DOHH2 (cell line): ENCODE results near the gene TTN.

Experiments used
- H3F3A ChIP-seq: fragments of 200-600 bp; sonication (generic), shearing (Covaris generic); 2 replicates; pipeline ENCODE4 v1.6.0; 2016; ENCODE audit warnings: antibody characterized with exemption, mild to moderate bottlenecking; ENCODE audit not compliant: control insufficient read depth, insufficient read depth
- H3K27ac ChIP-seq: fragments of 200-600 bp; sonication (generic); 2 replicates; pipeline ENCODE4 v1.5.1; 2014; ENCODE audit warnings: low read depth, mild to moderate bottlenecking, low read length, moderate library complexity
- H3K27me3 ChIP-seq: fragments of 200-600 bp; sonication (generic); 2 replicates; pipeline ENCODE4 v1.6.1; 2014; ENCODE audit warnings: mild to moderate bottlenecking, low read length, mixed read lengths; ENCODE audit not compliant: control insufficient read depth
- H3K36me3 ChIP-seq: fragments of 200-600 bp; sonication (generic); 2 replicates; pipeline ENCODE4 v1.6.1; 2014; ENCODE audit warnings: mild to moderate bottlenecking, low read length, moderate library complexity, mixed read lengths; ENCODE audit not compliant: control insufficient read depth
- H3K4me1 ChIP-seq: fragments of 200-600 bp; sonication (generic); 2 replicates; pipeline ENCODE4 v1.6.1; 2014; ENCODE audit warnings: mild to moderate bottlenecking, low read length, mixed read lengths; ENCODE audit not compliant: control insufficient read depth
- H3K4me2 ChIP-seq: fragments of 200-600 bp; sonication (generic); 2 replicates; pipeline ENCODE4 v1.6.0; 2014; ENCODE audit warnings: mild to moderate bottlenecking, low read length, moderate library complexity
- H3K4me3 ChIP-seq: fragments of 200-600 bp; sonication (generic); 2 replicates; pipeline ENCODE4 v1.5.1; 2014; ENCODE audit warnings: mild to moderate bottlenecking, low read length, mixed read lengths
- H3K79me2 ChIP-seq: fragments of 200-600 bp; sonication (generic); 2 replicates; pipeline ENCODE4 v1.6.1; 2014; ENCODE audit warnings: mild to moderate bottlenecking, low read length, mixed read lengths; ENCODE audit not compliant: control insufficient read depth
- H3K9me2 ChIP-seq: fragments of 200-600 bp; sonication (generic); replicated peaks from 2 replicates; pipeline ENCODE4 v1.6.1; 2014; ENCODE audit warnings: mild to moderate bottlenecking, low read length, mixed read lengths; ENCODE audit not compliant: control insufficient read depth
- H3K9me3 ChIP-seq: fragments of 200-600 bp; sonication (generic); 2 replicates; pipeline ENCODE4 v1.6.1; 2014; ENCODE audit warnings: antibody characterized with exemption, low read length, mixed read lengths; ENCODE audit not compliant: control insufficient read depth, insufficient read depth
- H4K20me1 ChIP-seq: fragments of 200-600 bp; sonication (generic); 2 replicates; pipeline ENCODE4 v1.6.0; 2014; ENCODE audit warnings: low read depth, mild to moderate bottlenecking, antibody characterized with exemption, low read length, moderate library complexity; ENCODE audit not compliant: control insufficient read depth, insufficient read depth
- CTCF ChIP-seq: fragments of 200-600 bp; sonication (generic); IDR thresholded peaks from one replicate; pipeline ENCODE4 v1.5.1; 2014; ENCODE audit warnings: antibody characterized with exemption, mild to moderate bottlenecking, low read depth, low read length; ENCODE audit not compliant: poor library complexity, severe bottlenecking
- EZH2phosphoT487 ChIP-seq: fragments of 200-600 bp; sonication (generic); IDR thresholded peaks from 2 replicates; pipeline ENCODE4 v1.6.1; 2017; ENCODE audit warnings: borderline replicate concordance, mild to moderate bottlenecking, antibody characterized with exemption, low read length, moderate library complexity, mixed read lengths

TTN gene

GRCh38 chr2:178523596-178524134 is 283.6 kb downstream of the TTN start:
- peak overlapping the region; percentile 98 for H3K4me3 ChIP-seq
- H3K9me3 ChIP-seq = no peaks in the 10 kb centered on the region
- H3F3A ChIP-seq = peaks cover 9% of the 10 kb centered on the region
- H3K4me1 ChIP-seq = peaks cover 14% of the 10 kb centered on the region
- H3K9me2 ChIP-seq = no peaks in the 10 kb centered on the region
- H4K20me1 ChIP-seq = peaks cover 3% of the 10 kb centered on the region; the same call in 1 of the 2 replicates
- H3K36me3 ChIP-seq = peaks cover 8% of the 10 kb centered on the region
- H3K27me3 ChIP-seq = no peaks in the 10 kb centered on the region
- no peak for TF ChIP-seq CTCF
- no peak for TF ChIP-seq EZH2phosphoT487
- H3K27ac ChIP-seq = 0 out of 2 replicates have a peak overlapping the region, but pooled peaks have one; percentile 14
- peak overlapping the region; percentile 93 for H3K4me2 ChIP-seq
- H3K79me2 ChIP-seq = peaks cover 47% of the 10 kb centered on the region

- peaks cover 9% of the 10 kb centered on the region for H3F3A ChIP-seq
- H3K27ac ChIP-seq = peak overlapping the region; percentile 14; the same call in 1 of the 2 replicates
- H3K9me2 ChIP-seq = no peaks in the 10 kb centered on the region
- peak overlapping the region; percentile 98 for H3K4me3 ChIP-seq
- H3K36me3 ChIP-seq = peaks cover 11% of the 10 kb centered on the region
- H3K4me1 ChIP-seq = peaks cover 14% of the 10 kb centered on the region
- H3K27me3 ChIP-seq = no peaks in the 10 kb centered on the region
- H3K79me2 ChIP-seq = peaks cover 41% of the 10 kb centered on the region
- no peak for TF ChIP-seq EZH2phosphoT487
- TF ChIP-seq CTCF = peak; percentile 92
- peak overlapping the region; percentile 93 for H3K4me2 ChIP-seq
- peaks cover 3% of the 10 kb centered on the region; the same call in 1 of the 2 replicates for H4K20me1 ChIP-seq
- no peaks in the 10 kb centered on the region for H3K9me3 ChIP-seq
Measured at GRCh38 chr2:178522950-178523595, 284.1 kb downstream of the TTN start.

- Histone ChIP-seq H3K79me2 (peaks cover 26% of the 10 kb centered on the region), H3K27ac (no peak overlapping the region), H3F3A (peaks cover 9% of the 10 kb centered on the region; the same call in 1 of the 2 replicates), H3K9me3 (no peaks in the 10 kb centered on the region), H3K27me3 (no peaks in the 10 kb centered on the region), H3K4me2 (no peak overlapping the region), H3K4me1 (peaks cover 18% of the 10 kb centered on the region), H3K9me2 (no peaks in the 10 kb centered on the region), H3K36me3 (peaks cover 11% of the 10 kb centered on the region), H4K20me1 (peaks cover 3% of the 10 kb centered on the region; the same call in 1 of the 2 replicates), H3K4me3 (no peak overlapping the region)
- no peak for TF ChIP-seq EZH2phosphoT487
- no peak for TF ChIP-seq CTCF
Measured at GRCh38 chr2:178521304-178522150, 285.7 kb downstream of the TTN start.
